Muscle layer of colon (tissue), 2 donors: ENCODE measurements around the gene PTPRG.
A peak's percentile ranks its signal among the peaks of the same experiment; 100 is the strongest.

Source experiments
- H3K27ac ChIP-seq: one replicate; pipeline ENCODE4 v1.7.0; 2013; ENCODE audit warnings: low read depth, mild to moderate bottlenecking, low read length, moderate library complexity
- H3K27me3 ChIP-seq, 2 donors: one replicate each; pipeline ENCODE4 v1.7.0; 2013; ENCODE audit warnings: low read length in 2 of 2, mild to moderate bottlenecking in 2 of 2; ENCODE audit not compliant: insufficient read depth in 2 of 2, control insufficient read depth in 1 of 2
- H3K36me3 ChIP-seq: one replicate; pipeline ENCODE4 v1.7.0; 2013; ENCODE audit warnings: mild to moderate bottlenecking, low read length; ENCODE audit not compliant: insufficient read depth
- H3K4me1 ChIP-seq: one replicate; pipeline ENCODE4 v1.7.0; 2013; ENCODE audit warnings: mild to moderate bottlenecking, low read length; ENCODE audit not compliant: insufficient read depth
- H3K4me3 ChIP-seq, 2 donors: one replicate each; pipeline ENCODE4 v1.7.0; 2013; ENCODE audit warnings: low read length in 2 of 2, low read depth in 1 of 2, mild to moderate bottlenecking in 1 of 2, moderate library complexity in 1 of 2
- H3K9ac ChIP-seq: one replicate; pipeline ENCODE4 v1.7.0; 2013; ENCODE audit warnings: low read length
- H3K9me3 ChIP-seq: one replicate; pipeline ENCODE4 v1.7.0; 2013; ENCODE audit warnings: mild to moderate bottlenecking, low read length
- donor health status: abdominal sarcoma.
- donor health status: Adenocarcinoma of cecum.

Gene PTPRG

DNA sequence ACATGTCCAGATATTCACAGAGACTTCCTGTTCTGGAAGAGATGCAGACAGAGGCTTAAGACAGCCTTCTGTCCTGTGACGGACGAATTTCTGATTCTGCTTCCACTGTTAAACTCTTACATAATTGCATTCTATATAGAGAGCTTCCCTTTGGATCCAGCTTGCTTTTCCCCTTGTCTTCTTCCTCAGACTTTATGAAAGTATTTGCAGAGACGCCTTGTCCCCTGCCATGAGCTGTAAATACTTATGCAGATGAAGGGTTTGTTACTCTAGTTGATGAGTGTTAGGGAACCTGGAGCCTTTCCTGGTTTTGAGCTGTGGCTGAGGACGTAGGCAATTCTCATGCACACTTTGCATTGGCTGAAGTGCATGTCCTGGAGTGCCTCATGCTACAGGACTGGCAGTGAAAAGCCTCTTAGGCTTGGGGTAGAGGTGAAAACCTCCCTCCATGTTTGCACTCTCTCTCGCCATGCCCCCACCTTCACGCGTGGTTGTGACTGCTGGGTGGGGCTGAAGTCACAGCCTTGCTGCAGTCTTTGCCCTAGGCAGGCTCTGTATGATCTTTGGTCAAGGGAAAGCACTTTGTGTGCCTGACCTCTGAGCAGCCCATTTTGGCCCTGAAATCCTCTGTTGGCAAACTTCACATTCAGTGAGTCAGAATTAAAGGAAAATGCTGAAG, 286.6 kb downstream of the PTPRG start:
- no peak overlapping the region for H3K9ac ChIP-seq
- H3K4me3 ChIP-seq, result no peak overlapping the region

DNA sequence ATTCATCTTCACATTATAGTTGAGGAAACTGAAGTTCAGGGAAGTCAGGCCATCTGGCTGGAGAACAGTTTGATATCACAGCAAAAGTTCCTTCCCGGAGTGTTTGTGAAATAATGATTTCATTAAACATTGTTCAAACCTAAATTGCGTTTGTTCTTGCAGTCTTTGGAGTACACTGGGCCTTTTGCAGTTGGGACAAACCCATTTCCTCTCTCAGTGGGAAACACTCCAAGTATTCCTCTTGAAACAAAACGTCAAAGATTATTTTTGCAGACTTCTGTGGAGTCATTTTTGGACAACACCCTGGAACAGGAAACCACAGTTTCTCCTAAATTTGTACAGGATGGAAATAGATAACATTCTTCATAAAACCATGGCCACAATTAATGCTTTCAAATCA, 287.5 kb downstream of the PTPRG start:
- H3K9ac ChIP-seq, result no peak overlapping the region

More for the DNA sequence above, 286.6 kb downstream of the PTPRG start:
- H3K36me3 ChIP-seq, result no peaks in the 10 kb centered on the region
- peak overlapping the region; percentile 36 for H3K27ac ChIP-seq
- peaks cover 27% of the 10 kb centered on the region for H3K4me1 ChIP-seq
- H3K27me3 ChIP-seq, result no peaks in the 10 kb centered on the region
- H3K9me3 ChIP-seq, result no peaks in the 10 kb centered on the region

DNA sequence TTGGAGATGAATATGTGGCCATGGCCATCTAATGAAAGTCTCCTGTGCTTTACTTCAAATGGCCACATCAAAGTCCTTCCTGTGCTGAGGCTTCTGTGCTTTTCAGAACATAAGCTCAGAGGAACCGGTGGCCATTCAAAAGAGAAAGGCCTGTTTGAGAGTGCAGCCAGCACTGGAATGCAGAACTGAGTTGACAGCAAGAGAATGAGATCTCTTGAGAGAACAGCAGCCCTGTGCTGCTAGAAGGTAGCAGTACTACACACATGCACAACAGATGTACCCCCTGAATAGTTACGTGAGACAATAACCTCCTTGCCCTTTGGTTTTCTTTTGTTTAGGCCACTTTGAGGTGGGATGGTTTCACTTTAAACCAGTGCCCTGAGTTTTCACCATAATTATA, 292.5 kb downstream of the PTPRG start:
- Histone ChIP-seq H3K4me3 (no peak overlapping the region), H3K27ac (no peak overlapping the region), H3K36me3 (no peaks in the 10 kb centered on the region), H3K4me1 (peaks cover 15% of the 10 kb centered on the region), H3K27me3 (no peaks in the 10 kb centered on the region), H3K9me3 (no peaks in the 10 kb centered on the region), H3K9ac (no peak overlapping the region)

More for the DNA sequence above, 287.5 kb downstream of the PTPRG start:
- Histone ChIP-seq H3K27me3 (no peaks in the 10 kb centered on the region), H3K36me3 (no peaks in the 10 kb centered on the region), H3K4me3 (no peak overlapping the region), H3K27ac (peak overlapping the region; percentile 36), H3K4me1 (peaks cover 33% of the 10 kb centered on the region), H3K9me3 (no peaks in the 10 kb centered on the region)

DNA sequence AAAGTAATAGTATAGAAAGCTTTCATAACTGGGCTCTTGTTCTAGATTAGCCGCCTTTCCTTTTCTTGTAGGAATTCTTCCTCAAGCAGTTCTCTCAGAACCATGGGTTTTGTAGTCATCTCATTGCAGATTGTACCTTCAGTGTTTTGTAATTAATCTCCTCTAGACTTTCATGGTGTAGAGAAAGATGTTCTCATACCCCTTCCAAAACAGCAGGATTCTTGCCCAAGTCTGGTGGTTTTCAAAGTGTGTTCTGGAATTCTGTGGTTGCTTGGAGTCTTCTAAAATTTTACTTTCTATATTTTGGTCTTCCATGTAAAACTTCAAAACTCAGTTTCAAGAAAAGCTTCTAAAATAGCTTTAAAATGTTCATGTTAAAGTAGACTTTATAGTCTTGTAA, 293.8 kb downstream of the PTPRG start:
- peaks cover 8% of the 10 kb centered on the region for H3K4me1 ChIP-seq
- H3K4me3 ChIP-seq, result no peak overlapping the region
- no peaks in the 10 kb centered on the region for H3K9me3 ChIP-seq
- H3K27me3 ChIP-seq, result no peaks in the 10 kb centered on the region
- no peak overlapping the region for H3K9ac ChIP-seq
- no peaks in the 10 kb centered on the region for H3K36me3 ChIP-seq
- no peak overlapping the region for H3K27ac ChIP-seq

DNA sequence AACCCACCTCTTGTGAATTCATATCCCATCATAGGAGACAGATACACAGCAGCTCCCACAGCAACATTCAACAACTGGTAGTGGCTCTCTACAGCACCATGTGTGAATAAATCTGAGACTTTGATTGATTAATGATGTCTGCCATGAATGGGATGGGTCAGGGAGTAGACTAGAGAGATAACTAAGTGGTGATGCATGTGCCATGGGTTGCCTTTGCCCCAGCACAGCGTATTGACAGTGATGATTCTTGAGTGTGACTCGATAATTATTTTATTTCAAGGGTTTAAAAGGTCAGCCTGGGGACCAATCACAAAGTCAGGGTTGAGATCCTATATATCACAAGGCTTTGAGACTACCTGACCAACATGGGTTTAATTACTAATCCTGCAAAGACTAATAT, 295.9 kb downstream of the PTPRG start:
- H3K36me3 ChIP-seq, result no peaks in the 10 kb centered on the region
- H3K27ac ChIP-seq, result no peak overlapping the region
- no peak overlapping the region for H3K4me3 ChIP-seq
- H3K9ac ChIP-seq, result no peak overlapping the region
- no peaks in the 10 kb centered on the region for H3K9me3 ChIP-seq
- no peaks in the 10 kb centered on the region for H3K27me3 ChIP-seq
- peaks cover 21% of the 10 kb centered on the region for H3K4me1 ChIP-seq

DNA sequence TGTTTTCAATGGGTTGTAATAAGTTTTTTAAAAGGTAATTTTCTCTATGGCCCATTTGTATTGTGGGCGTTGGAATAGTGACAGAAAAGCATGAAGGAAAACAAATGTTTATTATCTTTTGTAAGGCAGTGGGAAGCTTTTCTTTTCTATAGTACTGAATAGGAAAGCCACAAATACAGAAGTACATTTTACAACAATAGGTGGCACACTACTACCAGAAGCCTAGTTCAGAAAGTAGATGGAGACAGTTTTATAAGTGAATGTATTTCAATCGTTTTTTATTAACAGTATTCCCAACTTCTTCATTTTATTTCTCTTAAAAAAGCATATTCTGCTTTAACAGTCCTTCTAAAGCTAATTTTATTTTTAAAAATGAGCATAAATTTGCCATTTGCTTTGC, 296.7 kb downstream of the PTPRG start:
- no peaks in the 10 kb centered on the region for H3K27me3 ChIP-seq
- no peak overlapping the region for H3K4me3 ChIP-seq
- H3K9ac ChIP-seq, result no peak overlapping the region
- H3K4me1 ChIP-seq, result peaks cover 29% of the 10 kb centered on the region
- H3K9me3 ChIP-seq, result no peaks in the 10 kb centered on the region
- H3K27ac ChIP-seq, result no peak overlapping the region
- H3K36me3 ChIP-seq, result no peaks in the 10 kb centered on the region

DNA sequence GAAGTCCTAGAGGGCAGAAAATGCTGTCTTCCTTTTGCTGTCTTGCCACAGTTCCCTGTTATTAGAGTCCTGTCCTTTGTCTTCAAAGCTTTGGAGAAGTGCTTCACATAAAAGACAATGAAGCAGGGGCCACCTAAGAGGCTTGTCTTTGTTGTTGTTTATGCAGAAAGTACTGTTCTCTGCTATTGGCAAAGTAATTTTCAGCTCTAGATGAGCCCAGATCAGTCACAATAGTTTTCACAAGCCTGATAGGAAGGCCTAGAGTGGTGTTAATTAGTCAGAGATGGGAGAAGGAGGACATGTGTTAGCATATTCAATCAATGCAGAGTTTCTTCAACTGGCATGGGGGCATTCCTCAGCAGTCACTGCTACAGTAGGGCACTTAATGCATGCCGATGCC, 300.0 kb downstream of the PTPRG start:
- Histone ChIP-seq H3K27me3 (no peaks in the 10 kb centered on the region), H3K4me1 (peaks cover 47% of the 10 kb centered on the region), H3K36me3 (no peaks in the 10 kb centered on the region), H3K27ac (no peak overlapping the region), H3K9ac (no peak overlapping the region), H3K4me3 (no peak overlapping the region), H3K9me3 (no peaks in the 10 kb centered on the region)

DNA sequence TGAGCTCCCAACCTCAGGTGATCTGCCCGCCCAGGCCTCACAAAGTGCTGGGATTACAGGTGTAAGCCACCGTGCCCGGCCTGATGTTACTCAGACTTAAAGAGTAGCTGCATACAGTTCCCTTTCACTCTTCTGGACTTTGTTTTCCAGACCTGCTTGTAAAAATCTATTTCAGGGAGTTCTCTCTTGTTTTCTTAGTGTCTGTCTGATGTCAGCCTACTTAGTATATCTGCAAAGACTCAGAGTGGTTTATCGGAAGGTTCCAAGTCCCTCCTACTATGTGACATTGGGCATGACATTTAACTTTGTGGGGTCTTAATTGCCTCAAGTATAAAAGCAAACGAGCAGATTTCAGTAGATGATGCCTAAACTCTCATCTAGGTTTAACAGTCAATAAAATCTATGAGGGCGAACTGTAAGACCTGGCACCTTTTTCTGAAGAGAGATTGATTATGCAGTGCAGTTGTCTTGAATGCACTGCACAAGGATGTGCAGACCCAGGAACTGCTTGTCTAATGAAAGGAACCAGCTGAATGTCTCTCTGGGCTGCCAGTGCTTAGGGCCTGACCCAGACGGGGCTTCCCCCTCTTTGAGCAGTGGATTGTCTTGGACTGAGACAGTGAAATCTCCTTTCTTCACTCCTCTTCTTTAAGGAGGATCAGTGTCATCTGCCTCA, 301.4 kb downstream of the PTPRG start:
- Histone ChIP-seq H3K27me3 (no peaks in the 10 kb centered on the region), H3K36me3 (no peaks in the 10 kb centered on the region), H3K9ac (no peak overlapping the region), H3K9me3 (no peaks in the 10 kb centered on the region), H3K27ac (peak overlapping the region; percentile 1), H3K4me3 (no peak overlapping the region), H3K4me1 (peaks cover 47% of the 10 kb centered on the region)

DNA sequence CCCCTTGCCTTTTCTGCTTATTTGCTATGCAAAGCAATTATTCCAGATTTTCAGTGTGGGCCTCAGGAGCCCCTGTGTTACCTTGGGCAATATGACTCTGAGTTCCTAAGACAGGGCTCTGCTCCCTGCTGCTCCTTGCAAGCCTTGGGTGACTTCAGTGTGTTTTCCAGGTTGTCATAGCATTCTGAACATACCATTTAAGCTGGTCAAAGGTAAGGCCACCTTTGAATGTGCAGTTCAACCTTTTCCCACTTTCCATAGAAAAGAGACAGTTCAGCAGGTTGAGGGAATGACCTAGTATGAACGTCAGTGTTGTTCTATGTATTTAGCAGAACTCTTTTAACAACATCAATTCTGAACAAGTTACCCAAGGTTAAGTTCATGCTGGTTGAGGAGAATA, 302.2 kb downstream of the PTPRG start:
- no peaks in the 10 kb centered on the region for H3K36me3 ChIP-seq
- no peaks in the 10 kb centered on the region for H3K9me3 ChIP-seq
- no peaks in the 10 kb centered on the region for H3K27me3 ChIP-seq
- H3K4me1 ChIP-seq, result peaks cover 49% of the 10 kb centered on the region
- peak overlapping the region; percentile 1 for H3K27ac ChIP-seq
- H3K9ac ChIP-seq, result no peak overlapping the region
- H3K4me3 ChIP-seq, result no peak overlapping the region

DNA sequence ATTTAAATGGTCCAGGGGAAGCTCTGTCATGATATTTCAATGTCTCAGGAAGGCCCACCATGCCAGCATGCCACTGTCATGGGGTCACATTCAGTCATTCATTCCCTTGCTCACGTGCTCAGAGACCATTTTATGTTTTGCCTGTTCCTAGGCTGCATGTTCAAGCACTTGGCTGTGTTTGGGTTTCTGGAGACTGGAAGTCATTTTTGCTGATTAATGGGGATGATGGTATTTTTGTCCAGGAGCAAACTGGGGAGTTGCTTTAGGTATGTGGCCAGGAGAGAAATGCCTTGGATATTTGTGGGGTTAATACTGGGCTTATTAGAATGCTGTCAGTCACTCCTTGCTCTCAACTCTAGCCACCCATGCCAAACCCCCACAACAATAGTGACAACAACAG, 303.5 kb downstream of the PTPRG start:
- no peaks in the 10 kb centered on the region for H3K36me3 ChIP-seq
- no peak overlapping the region for H3K9ac ChIP-seq
- H3K4me1 ChIP-seq, result peaks cover 56% of the 10 kb centered on the region
- H3K9me3 ChIP-seq, result no peaks in the 10 kb centered on the region
- H3K4me3 ChIP-seq, result no peak overlapping the region
- no peak overlapping the region for H3K27ac ChIP-seq
- H3K27me3 ChIP-seq, result no peaks in the 10 kb centered on the region

DNA sequence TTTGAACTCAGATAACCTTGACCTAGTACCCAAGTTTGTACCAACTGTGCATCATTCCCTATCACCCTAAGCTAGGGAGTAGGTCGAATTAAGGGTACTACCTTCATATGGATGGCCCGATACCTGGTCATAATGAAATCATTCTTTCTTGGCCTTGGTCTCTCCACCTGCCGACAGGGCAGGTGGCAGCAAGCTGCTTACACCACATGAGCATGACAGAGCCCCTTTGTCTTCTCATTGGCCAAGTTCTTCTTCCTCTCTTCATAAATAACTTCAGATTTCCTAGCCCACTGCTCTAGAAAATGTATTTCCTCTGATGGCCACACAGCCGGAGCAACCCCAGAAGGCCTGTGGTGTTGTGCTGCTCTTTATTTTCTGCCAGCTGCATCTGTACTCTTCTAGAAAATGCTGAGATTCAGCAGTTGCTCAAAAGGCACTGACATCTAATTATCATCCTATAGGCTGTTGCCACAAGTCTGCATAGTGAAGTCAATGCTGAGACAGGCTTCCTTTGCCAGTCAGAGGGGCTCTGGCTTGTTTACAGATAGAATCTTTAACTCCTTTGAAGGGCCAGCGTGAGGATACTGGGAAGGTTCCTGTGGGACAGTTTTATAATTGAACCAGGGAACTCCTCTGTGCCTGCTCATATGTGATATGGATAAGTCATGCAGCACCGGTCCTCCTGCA, 304.2 kb downstream of the PTPRG start:
- Histone ChIP-seq H3K27ac (no peak overlapping the region), H3K4me3 (no peak overlapping the region), H3K4me1 (peaks cover 56% of the 10 kb centered on the region), H3K36me3 (no peaks in the 10 kb centered on the region), H3K9ac (no peak overlapping the region), H3K9me3 (no peaks in the 10 kb centered on the region), H3K27me3 (no peaks in the 10 kb centered on the region)
